Uterus (tissue), 4 donors: Measurements from ENCODE around the gene LAMC3. TPM values are rescaled to one million over a fixed set of nuclear protein-coding genes. Genes with fewer than 3 reads are reported as not detected.

Experiments used
- DNase-seq, 2 donors: peaks; one replicate each; pipeline ENCODE4 v3.0.0-alpha.2; 2019 to 2020
- H3K27ac ChIP-seq, 2 donors: fragments of 200-600 bp; sonication (generic); 1 replicate in 1 of 2; 2 replicates in 1 of 2; pipeline ENCODE4 v1.5.1; 2016 to 2018
- H3K27me3 ChIP-seq, 2 donors: fragments of 200-600 bp; sonication (generic); one replicate each; pipeline ENCODE4 v1.5.1; 2018 to 2019; ENCODE audit warnings: control low read depth in 1 of 2
- H3K36me3 ChIP-seq, 2 donors: fragments of 200-600 bp; sonication (generic); one replicate each; pipeline ENCODE4 v1.5.1; 2019; ENCODE audit warnings: control low read depth in 1 of 2
- H3K4me1 ChIP-seq, 2 donors: fragments of 200-600 bp; sonication (generic); one replicate each; pipeline ENCODE4 v1.5.1; 2018 to 2019; ENCODE audit warnings: control low read depth in 1 of 2
- H3K4me3 ChIP-seq, 2 donors: fragments of 200-600 bp; sonication (generic); 1 replicate in 1 of 2; 2 replicates in 1 of 2; pipeline ENCODE4 v1.5.1; 2018 to 2019; ENCODE audit warnings: mild to moderate bottlenecking in 1 of 2
- H3K9me3 ChIP-seq, 2 donors: fragments of 200-600 bp; sonication (generic); one replicate each; pipeline ENCODE4 v1.5.1; 2019; ENCODE audit warnings: control low read depth in 1 of 2
- CTCF ChIP-seq, 4 experiments: fragments of 200-600 bp in 2 of 4; fragments of 450-650 bp in 2 of 4; sonication (generic) in 2 of 4; IDR thresholded peaks; one replicate each; pipeline ENCODE4 v1.5.1; 2016 to 2019; ENCODE audit warnings: antibody characterized with exemption in 4 of 4, mild to moderate bottlenecking in 2 of 4, moderate library complexity in 1 of 4
- POLR2A ChIP-seq, 2 donors: fragments of 450-650 bp; IDR thresholded peaks; one replicate each; pipeline ENCODE4 v1.6.1; 2016; ENCODE audit warnings: antibody characterized with exemption in 2 of 2, mild to moderate bottlenecking in 1 of 2, moderate library complexity in 1 of 2
- intact Hi-C: fragments of 100-400 bp; cut with DNase I; formaldehyde crosslinking; loops from one replicate; pipeline ENCODE4 v1.15.1; 2023; ENCODE audit warnings: low total_unique reads
- total RNA-seq, 4 donors: library from RNA; depleted of rRNA in 3 of 4; stranded (reverse); fragments of >200 nt in 3 of 4; gene quantifications; one replicate each; pipeline versions ENCODE4 v1.1.0 to v1.2.4, GENCODE V29; 2014 to 2023
- donor health status: DM: yes; HTN: yes; CAD: no.

Gene LAMC3
- total RNA-seq, 4 donors from 2014 or later, result 2.6 to 58.5 (median 3.6) TPM

- intact Hi-C loops, result no loop called here
- H3K9me3 ChIP-seq, result no peaks in the 10 kb centered on the region
- TF ChIP-seq POLR2A (IDR thresholded peaks at IDR 0.05) (no peak), CTCF (IDR thresholded peaks at IDR 0.05) (no peak)
- no peaks in the 10 kb centered on the region for H3K27me3 ChIP-seq
- no peak overlapping the region for H3K4me3 ChIP-seq
- no peaks in the 10 kb centered on the region for H3K36me3 ChIP-seq
- no peaks in the 10 kb centered on the region for H3K4me1 ChIP-seq
- H3K27ac ChIP-seq, result no peak overlapping the region
- DNase-seq, result no peak
Observed at GRCh38 chr9:131048332-131048731, 39.4 kb downstream of the LAMC3 start.

- Histone ChIP-seq H3K36me3 (no peaks in the 10 kb centered on the region), H3K27ac (no peak overlapping the region), H3K4me3 (no peak overlapping the region), H3K27me3 (no peaks in the 10 kb centered on the region), H3K4me1 (no peaks in the 10 kb centered on the region), H3K9me3 (no peaks in the 10 kb centered on the region)
- intact Hi-C loops, result no loop called here
- TF ChIP-seq CTCF (IDR thresholded peaks at IDR 0.05), result no peak
- TF ChIP-seq POLR2A (IDR thresholded peaks at IDR 0.05), result no peak
- DNase-seq, result no peak
Observed at GRCh38 chr9:131048820-131049219, 39.8 kb downstream of the LAMC3 start.

GRCh38 chr9:131049829-131050715 is 41.1 kb downstream of the LAMC3 start:
- H3K4me1 ChIP-seq, result no peaks in the 10 kb centered on the region
- no peaks in the 10 kb centered on the region for H3K9me3 ChIP-seq
- no peaks in the 10 kb centered on the region for H3K27me3 ChIP-seq
- intact Hi-C loops, result no loop called here
- no peak overlapping the region for H3K27ac ChIP-seq
- no peaks in the 10 kb centered on the region for H3K36me3 ChIP-seq
- DNase-seq, result no peak
- H3K4me3 ChIP-seq, result no peak overlapping the region
- TF ChIP-seq CTCF (IDR thresholded peaks at IDR 0.05), result no peak
- TF ChIP-seq POLR2A (IDR thresholded peaks at IDR 0.05), result no peak

- DNase-seq, result no peak
- H3K27me3 ChIP-seq, result no peaks in the 10 kb centered on the region
- intact Hi-C loops, result no loop called here
- no peaks in the 10 kb centered on the region for H3K4me1 ChIP-seq
- H3K27ac ChIP-seq, result no peak overlapping the region
- no peak overlapping the region for H3K4me3 ChIP-seq
- TF ChIP-seq POLR2A (IDR thresholded peaks at IDR 0.05) (no peak), CTCF (IDR thresholded peaks at IDR 0.05) (no peak)
- H3K9me3 ChIP-seq, result no peaks in the 10 kb centered on the region
- H3K36me3 ChIP-seq, result no peaks in the 10 kb centered on the region
Observed at GRCh38 chr9:131050831-131051230, 41.9 kb downstream of the LAMC3 start.
